HUES6 (cell line): ENCODE results near the gene OTULINL.

Experiments used
- H3K27ac ChIP-seq: 2 replicates; pipeline ENCODE4 v1.7.0; 2013; ENCODE audit warnings: low read depth, mild to moderate bottlenecking, low read length, inconsistent platforms
- H3K27me3 ChIP-seq: 2 replicates; pipeline ENCODE4 v1.6.1; 2013; ENCODE audit warnings: low read length; ENCODE audit not compliant: control insufficient read depth, insufficient read depth
- H3K36me3 ChIP-seq: 2 replicates; pipeline ENCODE4 v1.6.1; 2013; ENCODE audit warnings: low read length; ENCODE audit not compliant: control insufficient read depth, insufficient read depth
- H3K4me1 ChIP-seq: 2 replicates; pipeline ENCODE4 v1.6.1; 2013; ENCODE audit warnings: low read length; ENCODE audit not compliant: control insufficient read depth, insufficient read depth
- H3K4me3 ChIP-seq: 2 replicates; pipeline ENCODE4 v1.5.1; 2013; ENCODE audit warnings: low read depth, low read length
- H3K9ac ChIP-seq: one replicate; pipeline ENCODE4 v1.6.1; 2013; ENCODE audit warnings: mild to moderate bottlenecking, low read length
- H3K9me3 ChIP-seq: 2 replicates; pipeline ENCODE4 v1.6.1; 2013; ENCODE audit warnings: low read depth, low read length; ENCODE audit not compliant: control insufficient read depth, insufficient read depth

OTULINL gene

DNA sequence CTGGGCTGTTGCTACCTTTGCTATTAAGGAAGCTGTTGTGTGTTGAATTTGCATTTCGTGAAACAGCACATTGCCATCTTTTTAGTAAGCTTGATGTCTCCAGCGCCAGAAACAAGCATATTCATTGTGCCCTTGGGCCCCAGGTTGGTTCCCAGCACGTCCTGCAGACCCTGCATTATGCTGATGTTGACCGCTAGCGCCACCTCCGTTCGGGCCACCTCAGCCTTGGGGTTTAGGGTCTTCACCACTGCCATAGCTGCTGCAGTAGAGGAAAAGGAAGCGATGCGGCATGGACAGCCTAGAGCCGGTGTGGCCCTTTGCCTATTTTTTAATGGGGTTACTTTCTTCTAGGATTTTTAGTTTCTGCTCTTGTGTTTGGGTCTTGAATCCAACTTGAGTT, 59.2 kb downstream of the OTULINL start:
- H3K9me3 ChIP-seq, result no peaks in the 10 kb centered on the region

DNA sequence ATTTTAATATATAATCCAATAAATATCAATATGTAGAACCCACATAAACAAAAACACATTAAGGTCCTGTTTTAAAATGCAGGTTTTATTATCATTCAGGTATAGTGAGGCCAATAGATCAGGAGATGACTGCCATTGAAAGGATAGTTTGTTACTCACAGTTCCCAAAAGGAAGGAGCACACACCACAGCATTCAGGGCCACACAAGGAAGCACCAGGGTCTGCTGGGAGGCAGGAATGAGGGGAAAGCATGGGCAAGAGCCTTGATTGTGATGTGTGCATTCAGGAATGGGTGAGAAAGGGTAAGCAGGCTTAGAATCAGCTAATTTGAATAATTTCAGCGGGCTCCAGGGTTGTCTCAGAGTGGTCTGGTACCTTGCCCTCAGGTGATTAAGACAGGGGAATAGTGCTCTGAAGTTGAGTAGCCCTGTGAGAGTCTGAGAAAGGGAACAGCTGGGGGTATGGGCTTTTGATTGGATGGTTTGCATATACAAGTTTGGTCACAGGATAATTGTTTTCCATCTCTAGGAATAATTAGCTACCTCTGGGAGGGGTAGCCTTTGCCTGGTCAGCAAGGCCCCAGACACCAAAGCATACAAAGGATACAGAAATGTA, 63.1 kb downstream of the OTULINL start:
- H3K27me3 ChIP-seq, result no peaks in the 10 kb centered on the region
- no peaks in the 10 kb centered on the region for H3K36me3 ChIP-seq
- no peak overlapping the region for H3K4me3 ChIP-seq
- H3K27ac ChIP-seq, result no peak overlapping the region
- H3K9ac ChIP-seq, result no peak overlapping the region
- no peaks in the 10 kb centered on the region for H3K9me3 ChIP-seq
- no peaks in the 10 kb centered on the region for H3K4me1 ChIP-seq

More for the DNA sequence above, 59.2 kb downstream of the OTULINL start:
- no peaks in the 10 kb centered on the region for H3K36me3 ChIP-seq
- no peaks in the 10 kb centered on the region for H3K27me3 ChIP-seq
- no peak overlapping the region for H3K27ac ChIP-seq
- H3K4me3 ChIP-seq, result no peak overlapping the region
- H3K4me1 ChIP-seq, result no peaks in the 10 kb centered on the region
- no peak overlapping the region for H3K9ac ChIP-seq

GRCh38 chr5:14650052-14650451, 68.5 kb downstream of the OTULINL start:
- H3K4me3 ChIP-seq, result no peak overlapping the region
- H3K4me1 ChIP-seq, result no peaks in the 10 kb centered on the region
- no peak overlapping the region for H3K9ac ChIP-seq
- H3K9me3 ChIP-seq, result no peaks in the 10 kb centered on the region
- H3K36me3 ChIP-seq, result no peaks in the 10 kb centered on the region
- H3K27me3 ChIP-seq, result no peaks in the 10 kb centered on the region
- no peak overlapping the region for H3K27ac ChIP-seq

DNA sequence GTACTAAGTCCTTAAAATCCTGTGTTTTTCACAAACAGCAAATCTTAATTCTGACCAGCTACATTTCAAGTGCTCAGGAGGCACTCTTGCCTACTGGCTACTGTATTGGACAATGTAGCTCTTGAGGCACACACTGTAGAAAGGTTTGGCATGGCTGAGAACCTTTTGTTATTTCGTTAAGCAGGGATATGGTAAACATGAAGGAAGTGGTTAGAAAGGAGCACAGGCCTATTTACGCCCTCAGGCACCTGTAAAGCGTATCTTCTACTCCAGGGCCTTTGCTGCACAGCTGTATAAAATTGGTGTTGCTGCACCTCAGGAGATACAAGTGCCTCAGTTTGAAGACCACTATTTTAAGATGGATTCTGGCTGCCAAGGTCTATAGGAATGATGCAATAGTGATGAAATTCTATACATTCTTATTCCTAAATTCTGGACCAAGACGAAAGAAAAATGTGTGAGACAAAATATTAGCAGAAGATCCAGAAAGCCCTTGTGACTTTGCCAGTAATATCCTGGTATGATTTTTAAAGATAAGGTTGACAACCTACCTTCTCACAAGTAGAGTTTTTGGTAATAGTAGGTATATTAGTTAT, 73.7 kb downstream of the OTULINL start:
- H3K9me3 ChIP-seq, result no peaks in the 10 kb centered on the region
- no peaks in the 10 kb centered on the region for H3K27me3 ChIP-seq
- H3K27ac ChIP-seq, result no peak overlapping the region
- no peak overlapping the region for H3K9ac ChIP-seq
- no peaks in the 10 kb centered on the region for H3K4me1 ChIP-seq
- H3K4me3 ChIP-seq, result no peak overlapping the region
- H3K36me3 ChIP-seq, result no peaks in the 10 kb centered on the region

DNA sequence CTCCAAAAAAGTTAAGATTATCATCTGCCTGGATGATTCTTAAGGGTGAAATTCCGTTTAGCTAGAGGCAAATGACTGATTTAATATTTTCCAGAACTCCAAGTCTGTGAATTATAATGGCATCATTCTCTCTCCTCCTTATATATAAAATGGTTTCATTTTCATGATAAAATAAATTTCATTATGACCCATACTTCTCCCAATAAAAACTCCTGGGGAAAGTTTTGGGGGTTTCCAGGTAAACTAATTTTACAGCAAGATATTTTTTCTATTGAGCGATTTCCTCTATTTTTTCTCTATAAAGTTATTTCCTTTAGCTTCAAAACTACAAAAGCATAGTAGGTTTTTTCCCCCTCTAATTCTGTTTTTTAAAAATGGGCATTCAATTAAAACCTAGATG, 75.3 kb downstream of the OTULINL start:
- Histone ChIP-seq H3K9me3 (no peaks in the 10 kb centered on the region), H3K27ac (no peak overlapping the region), H3K4me1 (no peaks in the 10 kb centered on the region), H3K27me3 (no peaks in the 10 kb centered on the region), H3K4me3 (no peak overlapping the region), H3K36me3 (no peaks in the 10 kb centered on the region), H3K9ac (no peak overlapping the region)

DNA sequence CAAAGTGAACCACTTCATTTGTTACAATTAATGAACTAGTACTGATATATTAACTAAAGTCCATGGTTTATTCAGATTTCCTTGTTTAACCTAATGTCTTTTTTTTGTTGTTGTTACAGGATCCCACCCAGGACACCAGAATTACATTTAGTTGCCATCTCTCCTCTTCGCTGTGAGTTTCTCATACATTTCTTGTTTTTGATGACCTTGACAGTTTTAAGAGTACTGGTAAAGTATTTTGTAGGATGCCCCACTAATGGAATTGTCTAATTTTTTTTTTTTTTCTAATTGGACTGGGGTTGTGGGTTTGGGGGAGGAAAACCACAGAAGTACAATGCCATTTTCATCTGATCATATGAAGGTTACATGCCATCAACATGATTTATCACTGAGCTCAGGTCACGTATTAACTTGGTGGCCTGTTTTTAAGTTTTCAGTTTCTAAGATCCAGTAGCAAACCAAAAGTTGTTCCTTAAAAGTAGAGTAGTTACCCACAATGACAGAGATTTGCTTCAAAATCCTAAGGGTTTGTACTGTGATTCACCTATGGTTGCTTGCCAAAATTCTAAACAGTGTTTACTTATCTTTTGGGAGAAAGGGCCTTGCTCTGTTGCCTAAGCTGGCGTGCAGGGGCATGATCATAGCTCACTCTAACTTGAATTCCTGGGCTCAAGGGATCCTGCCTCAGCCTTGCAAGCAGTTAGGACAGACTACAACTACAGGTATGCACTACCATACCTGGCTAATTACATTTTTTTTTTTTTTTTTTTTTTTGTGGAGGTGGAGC, 78.4 kb downstream of the OTULINL start:
- Histone ChIP-seq H3K4me1 (no peaks in the 10 kb centered on the region), H3K27ac (no peak overlapping the region), H3K4me3 (no peak overlapping the region), H3K36me3 (no peaks in the 10 kb centered on the region), H3K9ac (no peak overlapping the region), H3K27me3 (peaks cover 8% of the 10 kb centered on the region; the same call in 1 of the 2 replicates), H3K9me3 (no peaks in the 10 kb centered on the region)

GRCh38 chr5:14660833-14661232, 79.2 kb downstream of the OTULINL start:
- H3K4me3 ChIP-seq, result no peak overlapping the region
- H3K9ac ChIP-seq, result no peak overlapping the region
- peaks cover 10% of the 10 kb centered on the region; the same call in 1 of the 2 replicates for H3K27me3 ChIP-seq
- peaks cover 5% of the 10 kb centered on the region; the same call in 1 of the 2 replicates for H3K4me1 ChIP-seq
- no peaks in the 10 kb centered on the region for H3K9me3 ChIP-seq
- no peaks in the 10 kb centered on the region for H3K36me3 ChIP-seq
- no peak overlapping the region for H3K27ac ChIP-seq
